ENCODE data around the gene TTC31.

TTC31 gene

GRCh38 chr2:74488643-74489481 lies 6.0 kb downstream of the TTC31 start:
- DNase-seq = no peak

GRCh38 chr2:74489906-74490305 lies 7.0 kb downstream of the TTC31 start:
- no peak for DNase-seq

- no peak for DNase-seq
Measured at GRCh38 chr2:74491648-74492544, 9.0 kb downstream of the TTC31 start.

GRCh38 chr2:74493546-74493945 lies 10.7 kb downstream of the TTC31 start:
- DNase-seq = no peak

- DNase-seq = no peak
Measured at GRCh38 chr2:74495440-74495839, 12.6 kb downstream of the TTC31 start.

GRCh38 chr2:74496997-74497776 lies 14.3 kb downstream of the TTC31 start:
- DNase-seq = no peak

- no peak for DNase-seq
Measured at GRCh38 chr2:74497777-74498499, 15.1 kb downstream of the TTC31 start.

GRCh38 chr2:74498500-74499266 lies 15.8 kb downstream of the TTC31 start:
- DNase-seq = no peak

- DNase-seq = no peak
Measured at GRCh38 chr2:74499267-74499939, 16.5 kb downstream of the TTC31 start, which contains the start of gene LBX2. TSS of gene LBX2 (minus strand) at chr2:74499603. CDS start at chr2:74499537, 66 bp downstream.

- DNase-seq = no peak
Measured at GRCh38 chr2:74499940-74500577, 17.2 kb downstream of the TTC31 start.

GRCh38 chr2:74500578-74500946 lies 17.7 kb downstream of the TTC31 start:
- no peak for DNase-seq

- no peak for DNase-seq
Measured at GRCh38 chr2:74501335-74502071, 18.6 kb downstream of the TTC31 start.

GRCh38 chr2:74502147-74502719 lies 19.4 kb downstream of the TTC31 start:
- no peak for DNase-seq

GRCh38 chr2:74502720-74503505 lies 20.0 kb downstream of the TTC31 start:
- peak; percentile 40 to 65 for DNase-seq

GRCh38 chr2:74503506-74504475 lies 20.9 kb downstream of the TTC31 start:
- no peak for DNase-seq

GRCh38 chr2:74504591-74504990 lies 21.7 kb downstream of the TTC31 start:
- no peak for DNase-seq

All from NCI-H2081 (cell line).